H1 (cell line): ENCODE results near the gene USF1. TPM values are rescaled to one million over a fixed set of nuclear protein-coding genes. Genes with fewer than 3 reads are reported as not detected.

Experiments used
- EGR1 ChIP-seq: IDR thresholded peaks from 2 replicates; pipeline ENCODE4 v1.6.1; 2011; ENCODE audit warnings: low read depth, low read length, borderline replicate concordance
- polyA plus RNA-seq, 7 experiments: library from polyadenylated mRNA; depleted of rRNA in 3 of 7; stranded (reverse) in 5 of 7; unstranded in 2 of 7; fragments of >200 nt in 5 of 7; fragments of 200-250 nt in 2 of 7; gene quantifications; 1 replicate in 5 of 7; 2 replicates in 1 of 7; 4 replicates in 1 of 7; pipeline versions ENCODE4 v1.2.1 to v1.2.3, GENCODE V29; 2011 to 2013; ENCODE audit warnings: missing spikeins in 2 of 7, mixed read lengths in 2 of 7
- total RNA-seq: library from RNA; stranded (reverse); fragmentation: NEBNext Ultra II Directional; extraction: Animal tissue kit (Norgen Biotek cat#: 25700); gene quantifications from 2 replicates; pipeline ENCODE4 v1.2.1, GENCODE V29; 2021
- TF ChIP-seq, protein P1 (sequence below): fragments of 300-600 bp; sonication (generic); IDR thresholded peaks from 2 replicates; pipeline ENCODE4 v1.7.1; 2012; ENCODE audit warnings: low read length, moderate library complexity, mild to moderate bottlenecking, inconsistent platforms; ENCODE audit not compliant: insufficient replicate concordance

USF1 gene
- total and polyA plus RNA-seq, 2 of the 8 experiments (the other 6 are each of a cell fraction or from before 2014, with no cell fraction given): 45.7 to 68.9 TPM

DNA sequence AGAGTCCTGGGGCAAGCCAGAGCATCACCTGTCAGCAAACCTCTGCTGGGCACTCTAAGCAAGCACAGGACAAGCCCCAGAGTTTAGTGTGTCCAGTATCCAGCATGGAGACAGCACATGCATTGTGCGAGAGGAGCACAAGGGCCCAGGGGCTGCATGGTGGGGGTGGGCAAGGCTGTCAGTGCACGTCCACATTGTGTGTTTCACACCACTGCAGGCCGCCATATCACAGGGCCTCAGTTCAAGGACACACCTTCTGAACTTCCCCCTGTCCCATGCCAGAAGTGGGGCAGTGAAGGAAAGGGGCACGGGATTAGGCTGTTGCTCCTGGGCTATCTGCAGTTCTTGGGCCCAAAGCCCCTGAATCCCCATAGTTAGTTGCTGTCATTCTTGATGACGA is 6.2 kb downstream of the USF1 start (continued):
- TF ChIP-seq, protein P1, sequence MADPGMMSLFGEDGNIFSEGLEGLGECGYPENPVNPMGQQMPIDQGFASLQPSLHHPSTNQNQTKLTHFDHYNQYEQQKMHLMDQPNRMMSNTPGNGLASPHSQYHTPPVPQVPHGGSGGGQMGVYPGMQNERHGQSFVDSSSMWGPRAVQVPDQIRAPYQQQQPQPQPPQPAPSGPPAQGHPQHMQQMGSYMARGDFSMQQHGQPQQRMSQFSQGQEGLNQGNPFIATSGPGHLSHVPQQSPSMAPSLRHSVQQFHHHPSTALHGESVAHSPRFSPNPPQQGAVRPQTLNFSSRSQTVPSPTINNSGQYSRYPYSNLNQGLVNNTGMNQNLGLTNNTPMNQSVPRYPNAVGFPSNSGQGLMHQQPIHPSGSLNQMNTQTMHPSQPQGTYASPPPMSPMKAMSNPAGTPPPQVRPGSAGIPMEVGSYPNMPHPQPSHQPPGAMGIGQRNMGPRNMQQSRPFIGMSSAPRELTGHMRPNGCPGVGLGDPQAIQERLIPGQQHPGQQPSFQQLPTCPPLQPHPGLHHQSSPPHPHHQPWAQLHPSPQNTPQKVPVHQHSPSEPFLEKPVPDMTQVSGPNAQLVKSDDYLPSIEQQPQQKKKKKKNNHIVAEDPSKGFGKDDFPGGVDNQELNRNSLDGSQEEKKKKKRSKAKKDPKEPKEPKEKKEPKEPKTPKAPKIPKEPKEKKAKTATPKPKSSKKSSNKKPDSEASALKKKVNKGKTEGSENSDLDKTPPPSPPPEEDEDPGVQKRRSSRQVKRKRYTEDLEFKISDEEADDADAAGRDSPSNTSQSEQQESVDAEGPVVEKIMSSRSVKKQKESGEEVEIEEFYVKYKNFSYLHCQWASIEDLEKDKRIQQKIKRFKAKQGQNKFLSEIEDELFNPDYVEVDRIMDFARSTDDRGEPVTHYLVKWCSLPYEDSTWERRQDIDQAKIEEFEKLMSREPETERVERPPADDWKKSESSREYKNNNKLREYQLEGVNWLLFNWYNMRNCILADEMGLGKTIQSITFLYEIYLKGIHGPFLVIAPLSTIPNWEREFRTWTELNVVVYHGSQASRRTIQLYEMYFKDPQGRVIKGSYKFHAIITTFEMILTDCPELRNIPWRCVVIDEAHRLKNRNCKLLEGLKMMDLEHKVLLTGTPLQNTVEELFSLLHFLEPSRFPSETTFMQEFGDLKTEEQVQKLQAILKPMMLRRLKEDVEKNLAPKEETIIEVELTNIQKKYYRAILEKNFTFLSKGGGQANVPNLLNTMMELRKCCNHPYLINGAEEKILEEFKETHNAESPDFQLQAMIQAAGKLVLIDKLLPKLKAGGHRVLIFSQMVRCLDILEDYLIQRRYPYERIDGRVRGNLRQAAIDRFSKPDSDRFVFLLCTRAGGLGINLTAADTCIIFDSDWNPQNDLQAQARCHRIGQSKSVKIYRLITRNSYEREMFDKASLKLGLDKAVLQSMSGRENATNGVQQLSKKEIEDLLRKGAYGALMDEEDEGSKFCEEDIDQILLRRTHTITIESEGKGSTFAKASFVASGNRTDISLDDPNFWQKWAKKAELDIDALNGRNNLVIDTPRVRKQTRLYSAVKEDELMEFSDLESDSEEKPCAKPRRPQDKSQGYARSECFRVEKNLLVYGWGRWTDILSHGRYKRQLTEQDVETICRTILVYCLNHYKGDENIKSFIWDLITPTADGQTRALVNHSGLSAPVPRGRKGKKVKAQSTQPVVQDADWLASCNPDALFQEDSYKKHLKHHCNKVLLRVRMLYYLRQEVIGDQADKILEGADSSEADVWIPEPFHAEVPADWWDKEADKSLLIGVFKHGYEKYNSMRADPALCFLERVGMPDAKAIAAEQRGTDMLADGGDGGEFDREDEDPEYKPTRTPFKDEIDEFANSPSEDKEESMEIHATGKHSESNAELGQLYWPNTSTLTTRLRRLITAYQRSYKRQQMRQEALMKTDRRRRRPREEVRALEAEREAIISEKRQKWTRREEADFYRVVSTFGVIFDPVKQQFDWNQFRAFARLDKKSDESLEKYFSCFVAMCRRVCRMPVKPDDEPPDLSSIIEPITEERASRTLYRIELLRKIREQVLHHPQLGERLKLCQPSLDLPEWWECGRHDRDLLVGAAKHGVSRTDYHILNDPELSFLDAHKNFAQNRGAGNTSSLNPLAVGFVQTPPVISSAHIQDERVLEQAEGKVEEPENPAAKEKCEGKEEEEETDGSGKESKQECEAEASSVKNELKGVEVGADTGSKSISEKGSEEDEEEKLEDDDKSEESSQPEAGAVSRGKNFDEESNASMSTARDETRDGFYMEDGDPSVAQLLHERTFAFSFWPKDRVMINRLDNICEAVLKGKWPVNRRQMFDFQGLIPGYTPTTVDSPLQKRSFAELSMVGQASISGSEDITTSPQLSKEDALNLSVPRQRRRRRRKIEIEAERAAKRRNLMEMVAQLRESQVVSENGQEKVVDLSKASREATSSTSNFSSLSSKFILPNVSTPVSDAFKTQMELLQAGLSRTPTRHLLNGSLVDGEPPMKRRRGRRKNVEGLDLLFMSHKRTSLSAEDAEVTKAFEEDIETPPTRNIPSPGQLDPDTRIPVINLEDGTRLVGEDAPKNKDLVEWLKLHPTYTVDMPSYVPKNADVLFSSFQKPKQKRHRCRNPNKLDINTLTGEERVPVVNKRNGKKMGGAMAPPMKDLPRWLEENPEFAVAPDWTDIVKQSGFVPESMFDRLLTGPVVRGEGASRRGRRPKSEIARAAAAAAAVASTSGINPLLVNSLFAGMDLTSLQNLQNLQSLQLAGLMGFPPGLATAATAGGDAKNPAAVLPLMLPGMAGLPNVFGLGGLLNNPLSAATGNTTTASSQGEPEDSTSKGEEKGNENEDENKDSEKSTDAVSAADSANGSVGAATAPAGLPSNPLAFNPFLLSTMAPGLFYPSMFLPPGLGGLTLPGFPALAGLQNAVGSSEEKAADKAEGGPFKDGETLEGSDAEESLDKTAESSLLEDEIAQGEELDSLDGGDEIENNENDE: no peak
- no peak for TF ChIP-seq EGR1
